Measurements from ENCODE around the gene OR52N1. TPM values are rescaled to one million over a fixed set of nuclear protein-coding genes. Genes with fewer than 3 reads are reported as not detected.

The OR52N1 gene
- total RNA-seq, 1 experiment from 2014 or later = not detected

Other genes starting within 250 kb of the OR52N1 start
- not detected in 2 replicates for gene OR52H1, start 242.7 kb downstream of the OR52N1 start, total RNA-seq (2014; rRNA removed; shearing (Covaris generic))
- gene OR52B6, start 210.4 kb downstream of the OR52N1 start, total RNA-seq (2014; rRNA removed; shearing (Covaris generic)) = not detected in 2 replicates
- gene TRIM6, start 194.6 kb downstream of the OR52N1 start, total RNA-seq (2014; rRNA removed; shearing (Covaris generic)) = 5.0 and 6.7 TPM in 2 replicates
- gene TRIM34, start 166.3 kb downstream of the OR52N1 start, total RNA-seq (2014; rRNA removed; shearing (Covaris generic)) = 13.8 and 18.4 TPM in 2 replicates
- gene TRIM5, start 106.2 kb downstream of the OR52N1 start, total RNA-seq (2014; rRNA removed; shearing (Covaris generic)) = 32.9 and 47.7 TPM in 2 replicates
- gene TRIM22, start 101.5 kb downstream of the OR52N1 start, total RNA-seq (2014; rRNA removed; shearing (Covaris generic)) = 34.9 and 43.0 TPM in 2 replicates
- gene OR56B1, start 54.8 kb downstream of the OR52N1 start, total RNA-seq (2014; rRNA removed; shearing (Covaris generic)) = not detected in 2 replicates
- not detected in 2 replicates for gene OR52N4, start 37.0 kb downstream of the OR52N1 start, total RNA-seq (2014; rRNA removed; shearing (Covaris generic))
- gene OR52N5, start 7.9 kb downstream of the OR52N1 start, total RNA-seq (2014; rRNA removed; shearing (Covaris generic)) = not detected in 2 replicates
- gene OR52N2, start 17.7 kb upstream of the OR52N1 start, total RNA-seq (2014; rRNA removed; shearing (Covaris generic)) = not detected in 2 replicates
- gene OR52E6, start 50.6 kb upstream of the OR52N1 start, total RNA-seq (2014; rRNA removed; shearing (Covaris generic)) = not detected in 2 replicates
- gene OR52E8, start 66.4 kb upstream of the OR52N1 start, total RNA-seq (2014; rRNA removed; shearing (Covaris generic)) = not detected in 2 replicates
- not detected in 2 replicates for gene OR52E4, start 89.4 kb upstream of the OR52N1 start, total RNA-seq (2014; rRNA removed; shearing (Covaris generic))
- not detected in 2 replicates for gene OR52E5, start 101.9 kb upstream of the OR52N1 start, total RNA-seq (2014; rRNA removed; shearing (Covaris generic))
- gene OR56A3, start 151.0 kb upstream of the OR52N1 start, total RNA-seq (2014; rRNA removed; shearing (Covaris generic)) = not detected in 2 replicates
- gene OR56A5, start 177.2 kb upstream of the OR52N1 start, total RNA-seq (2014; rRNA removed; shearing (Covaris generic)) = not detected in 2 replicates
- not detected in 2 replicates for gene OR52L1, start 195.7 kb upstream of the OR52N1 start, total RNA-seq (2014; rRNA removed; shearing (Covaris generic))
- not detected in 2 replicates for gene OR56A4, start 215.7 kb upstream of the OR52N1 start, total RNA-seq (2014; rRNA removed; shearing (Covaris generic))
- not detected in 2 replicates for gene OR56A1, start 239.5 kb upstream of the OR52N1 start, total RNA-seq (2014; rRNA removed; shearing (Covaris generic))

All from A172 (cell line).